A172 (cell line): ENCODE results near the gene CPSF4L. TPM values are rescaled to one million over a fixed set of nuclear protein-coding genes. Genes with fewer than 3 reads are reported as not detected.

Experiments
- DNase-seq: peaks from one replicate; pipeline ENCODE4 v3.0.0-alpha.2; 2015; ENCODE audit warnings: low spot score
- total RNA-seq: library from RNA; depleted of rRNA; stranded (reverse); fragments of >200 nt; shearing (Covaris generic); gene quantifications from 2 replicates; pipeline ENCODE4 v1.2.3, GENCODE V29; 2014; rRNA removed

CPSF4L gene
- total RNA-seq, 1 experiment from 2014 or later: not detected

- DNase-seq: peak; percentile 40
Measured at GRCh38 chr17:73203135-73203787, 58.4 kb downstream of the CPSF4L start.

- DNase-seq: peak; percentile 33
Measured at GRCh38 chr17:73201215-73202069, 60.2 kb downstream of the CPSF4L start.

- no peak for DNase-seq
Measured at GRCh38 chr17:73200476-73200875, 61.2 kb downstream of the CPSF4L start.

GRCh38 chr17:73199751-73200317 is 61.8 kb downstream of the CPSF4L start:
- no peak for DNase-seq

- no peak for DNase-seq
Measured at GRCh38 chr17:73198930-73199260, 62.8 kb downstream of the CPSF4L start.

Other genes with a start within 250 kb of the CPSF4L start
- gene SLC39A11, start 169.2 kb downstream of the CPSF4L start, total RNA-seq: 56.2 and 59.2 TPM in 2 replicates
- gene SSTR2, start 96.9 kb downstream of the CPSF4L start, total RNA-seq: 4.3 and 4.8 TPM in 2 replicates
- gene COG1, start 68.8 kb downstream of the CPSF4L start, total RNA-seq: 25.3 and 28.0 TPM in 2 replicates
- gene CDC42EP4, start 50.1 kb upstream of the CPSF4L start, total RNA-seq: 42.1 and 53.8 TPM in 2 replicates